HG03520 (cell line): ENCODE results near the gene EMILIN2.
"Not testable (repeated sequence)": the region's sequence is repeated elsewhere in the genome, so short reads cannot be mapped to it uniquely, and the experiment has no call there.

Experiments
- ATAC-seq: cut with Tn5 transposase; IDR thresholded peaks from one replicate; pipeline ENCODE4 v1.9.1; 2021; ENCODE audit warnings: mild to moderate bottlenecking, moderate library complexity; ENCODE audit not compliant: unreplicated experiment

EMILIN2 gene

GRCh38 chr18:2913398-2914005 lies 66.7 kb downstream of the EMILIN2 start:
- ATAC-seq, result no peak

GRCh38 chr18:2914185-2914880 lies 67.5 kb downstream of the EMILIN2 start:
- no peak for ATAC-seq

- ATAC-seq, result no peak
Measured at GRCh38 chr18:2914881-2915240, 68.1 kb downstream of the EMILIN2 start.

- ATAC-seq, result not testable (repeated sequence)
Measured at GRCh38 chr18:2915486-2915885, 68.7 kb downstream of the EMILIN2 start.

GRCh38 chr18:2916184-2916583 lies 69.4 kb downstream of the EMILIN2 start:
- ATAC-seq, result no peak

- no peak for ATAC-seq
Measured at GRCh38 chr18:2917259-2918047, 70.6 kb downstream of the EMILIN2 start.

GRCh38 chr18:2918761-2919550 lies 72.2 kb downstream of the EMILIN2 start:
- no peak for ATAC-seq

- no peak for ATAC-seq
Measured at GRCh38 chr18:2919600-2919999, 72.8 kb downstream of the EMILIN2 start.

- no peak for ATAC-seq
Measured at GRCh38 chr18:2920027-2920426, 73.2 kb downstream of the EMILIN2 start.

DNA sequence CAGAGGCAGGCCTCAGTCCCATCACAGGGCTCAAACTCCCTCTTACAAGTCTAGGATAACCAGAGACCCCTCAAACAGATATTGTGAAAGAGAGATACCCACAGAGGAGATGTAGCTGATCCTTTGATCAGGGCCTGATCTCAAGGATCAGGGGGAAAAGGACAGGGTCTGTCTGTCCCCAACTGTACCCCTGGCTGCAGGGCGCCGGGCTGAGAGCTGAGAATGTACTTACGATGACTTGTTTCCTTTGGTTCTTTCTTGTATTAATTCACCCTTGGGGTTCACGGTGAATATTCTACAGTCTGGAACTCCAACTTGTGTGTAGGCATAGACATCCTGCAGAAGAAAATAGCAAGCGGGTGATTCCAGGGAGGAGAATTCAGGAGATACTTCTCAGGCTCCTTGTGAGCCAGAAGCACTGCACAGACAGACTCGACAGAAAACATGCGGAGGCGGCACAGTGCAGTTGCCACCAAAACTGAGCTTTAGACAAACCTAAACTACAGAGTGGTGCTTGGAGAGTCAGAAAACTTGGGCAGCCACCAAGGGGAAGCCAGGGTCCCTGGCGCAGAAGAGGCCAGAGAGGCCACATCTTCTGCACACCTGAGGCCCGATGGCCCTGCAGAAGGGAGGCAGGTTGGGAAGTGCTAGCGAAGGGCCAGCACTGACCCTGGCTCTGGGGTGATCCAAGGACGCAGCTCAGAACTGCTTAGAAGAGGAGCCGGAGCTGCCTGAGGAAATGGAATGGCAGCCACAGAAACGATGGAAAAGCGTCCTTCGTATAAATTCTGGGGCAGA lies 73.9 kb downstream of the EMILIN2 start:
- no peak for ATAC-seq

- ATAC-seq, result no peak
Measured at GRCh38 chr18:2921778-2922177, 75.0 kb downstream of the EMILIN2 start.

DNA sequence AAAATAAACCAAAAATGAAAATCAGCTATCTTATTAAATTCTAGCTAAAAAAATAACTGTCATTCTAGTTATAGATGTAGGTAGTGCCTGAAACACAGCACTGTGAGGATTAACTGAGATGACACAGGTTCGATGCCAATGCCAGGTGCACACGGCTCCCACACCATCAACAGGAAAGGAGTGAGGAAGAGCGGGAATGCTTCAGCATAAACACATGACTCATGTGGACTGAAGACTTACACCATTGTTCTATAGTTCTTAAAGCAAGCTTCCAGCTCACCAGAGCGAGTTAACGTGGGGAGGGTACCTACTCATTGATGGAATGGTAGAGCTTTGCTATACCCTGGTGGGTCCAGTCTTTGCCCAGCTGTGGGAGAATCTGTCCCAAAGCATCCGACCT lies 76.7 kb downstream of the EMILIN2 start:
- no peak for ATAC-seq

DNA sequence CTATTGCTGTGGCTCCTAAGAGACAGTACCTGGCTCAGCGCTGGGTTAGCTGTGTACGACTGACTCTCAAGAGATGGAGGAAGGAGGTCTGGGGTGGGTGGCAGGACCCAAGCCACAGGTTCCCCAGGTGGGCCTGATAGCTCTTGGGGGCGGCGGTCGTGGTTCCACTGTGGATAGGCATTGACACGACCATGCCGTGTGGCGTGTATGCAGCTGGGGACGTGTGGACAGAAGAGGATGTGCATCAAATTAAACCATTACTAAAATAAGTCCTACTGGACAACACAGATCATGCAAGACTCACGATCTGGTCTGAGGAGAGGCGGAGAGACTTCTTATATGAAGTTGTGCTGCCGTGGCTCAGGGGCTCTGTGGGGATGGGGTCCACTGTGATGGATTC lies 78.1 kb downstream of the EMILIN2 start:
- ATAC-seq, result no peak

- no peak for ATAC-seq
Measured at GRCh38 chr18:2926528-2926927, 79.7 kb downstream of the EMILIN2 start.

DNA sequence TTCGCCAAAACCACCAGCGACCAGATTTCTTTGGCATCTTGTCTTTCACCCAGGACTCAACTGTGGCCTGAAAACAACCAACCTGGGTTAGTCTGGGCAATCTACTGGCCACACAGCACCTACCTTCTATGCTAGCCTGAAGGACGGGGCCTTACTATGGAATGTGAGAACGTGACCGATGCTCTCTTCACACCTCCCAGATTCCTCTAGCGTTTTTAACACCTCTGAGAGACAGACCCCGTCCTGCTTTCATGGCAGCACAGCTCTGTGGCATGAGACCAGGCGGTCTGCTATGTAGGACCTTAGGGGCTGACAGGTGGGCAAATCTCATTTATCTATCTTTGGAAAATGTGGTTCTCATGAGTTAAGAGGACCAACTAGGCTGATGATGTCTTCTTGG lies 80.9 kb downstream of the EMILIN2 start:
- ATAC-seq, result no peak

DNA sequence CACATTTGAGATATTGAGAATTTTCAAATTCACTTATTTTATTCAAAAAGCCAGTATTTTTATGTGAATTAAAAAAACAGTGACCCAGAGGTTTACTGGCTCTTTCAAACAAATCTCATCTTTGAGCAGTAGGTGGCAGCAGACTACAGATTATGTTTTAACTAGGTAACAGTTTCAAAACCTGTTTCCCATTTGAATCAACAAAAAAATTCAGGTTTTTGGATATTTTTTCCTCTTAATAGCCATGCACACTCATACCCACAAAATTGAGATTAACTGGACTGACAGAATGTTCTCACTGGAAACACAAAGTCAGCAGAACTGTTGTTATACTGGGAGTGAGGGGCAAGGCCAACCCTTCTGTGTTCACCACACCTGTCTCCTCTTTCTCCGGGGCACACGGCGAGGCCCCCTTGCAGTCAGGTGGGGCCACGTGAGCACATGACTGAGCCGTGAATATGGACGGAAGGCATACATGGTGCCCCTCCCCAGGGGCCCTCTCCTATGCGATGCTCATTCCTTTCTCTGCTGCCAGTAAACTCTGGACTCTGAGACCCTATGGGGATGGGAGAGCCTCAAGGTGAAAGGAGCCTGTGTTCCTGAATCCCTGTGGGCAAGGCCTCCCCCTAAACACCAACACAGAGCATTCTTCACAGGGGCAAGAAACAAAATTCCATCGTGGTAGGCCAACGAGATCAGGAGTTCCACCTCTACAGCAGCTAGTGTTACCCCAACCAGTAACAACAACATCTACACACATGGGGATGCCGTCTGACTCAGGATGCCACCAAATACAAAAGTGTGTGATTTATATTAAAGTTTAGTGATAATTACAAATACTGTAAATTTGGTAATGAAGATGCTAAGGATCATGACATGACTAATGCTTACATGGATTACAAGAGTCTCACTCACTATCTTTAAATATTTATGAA lies 85.7 kb downstream of the EMILIN2 start:
- ATAC-seq, result no peak

DNA sequence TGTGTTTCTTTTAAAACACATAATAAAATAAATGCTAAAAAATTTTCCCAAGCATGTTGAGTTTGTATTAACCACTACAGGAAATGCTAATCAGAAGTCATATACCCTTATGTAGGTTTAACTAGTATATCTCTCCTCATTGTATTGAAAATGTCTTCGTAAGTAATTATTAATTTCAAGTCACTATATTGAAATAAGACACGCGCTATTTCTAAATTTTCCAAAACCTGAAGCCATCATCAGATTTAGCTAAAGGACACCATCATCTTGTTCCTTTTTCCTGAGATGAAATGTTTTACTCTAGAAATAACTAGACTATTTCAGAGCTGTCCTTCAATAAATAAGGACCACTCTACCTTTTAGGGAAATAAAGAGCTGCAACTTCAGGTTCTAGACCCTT lies 87.2 kb downstream of the EMILIN2 start:
- ATAC-seq, result no peak

DNA sequence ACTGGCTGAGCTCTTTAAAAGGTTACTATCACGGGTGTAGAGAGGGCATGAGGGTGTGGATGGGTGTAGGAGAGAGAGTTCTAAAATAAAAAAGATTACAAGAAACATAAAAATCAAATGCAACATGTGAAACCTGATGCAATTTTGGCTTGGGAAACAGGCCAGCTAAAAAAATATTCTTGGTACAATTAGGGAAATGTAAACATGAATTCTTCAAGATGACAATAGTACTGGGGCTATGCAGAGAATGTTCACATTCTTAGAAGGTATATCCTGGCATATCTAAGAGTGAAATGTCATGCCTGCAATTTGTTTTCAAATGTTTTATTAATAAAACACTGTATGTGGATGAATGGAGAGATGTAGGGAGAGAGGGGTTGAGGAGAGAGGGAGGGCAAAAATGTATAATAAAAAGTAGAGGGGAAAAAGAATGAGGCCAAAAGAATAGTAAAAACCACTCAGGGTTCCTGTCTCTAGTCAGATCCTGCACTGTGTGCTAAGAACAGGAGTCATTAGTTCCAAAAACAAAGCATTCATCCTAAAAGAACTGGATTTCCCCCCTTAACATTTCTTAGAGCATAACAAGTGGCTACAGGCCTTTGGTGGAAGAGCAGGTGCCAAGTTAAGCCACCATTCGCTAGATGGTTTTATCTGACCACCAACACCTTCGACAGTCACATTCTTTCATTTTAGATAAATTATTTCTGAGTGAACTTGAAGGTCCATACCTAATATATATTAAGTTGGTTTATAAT lies 88.8 kb downstream of the EMILIN2 start:
- no peak for ATAC-seq

- ATAC-seq, result no peak
Measured at GRCh38 chr18:2939317-2939716, 92.5 kb downstream of the EMILIN2 start.
